DOHH2 (cell line): Measurements from ENCODE around the gene ZNF236.
A peak's percentile ranks its signal among the peaks of the same experiment; 100 is the strongest.

Experiments used
- H3F3A ChIP-seq: fragments of 200-600 bp; sonication (generic), shearing (Covaris generic); 2 replicates; pipeline ENCODE4 v1.6.0; 2016; ENCODE audit warnings: antibody characterized with exemption, mild to moderate bottlenecking; ENCODE audit not compliant: control insufficient read depth, insufficient read depth
- H3K27ac ChIP-seq: fragments of 200-600 bp; sonication (generic); 2 replicates; pipeline ENCODE4 v1.5.1; 2014; ENCODE audit warnings: low read depth, mild to moderate bottlenecking, low read length, moderate library complexity
- H3K27me3 ChIP-seq: fragments of 200-600 bp; sonication (generic); 2 replicates; pipeline ENCODE4 v1.6.1; 2014; ENCODE audit warnings: mild to moderate bottlenecking, low read length, mixed read lengths; ENCODE audit not compliant: control insufficient read depth
- H3K36me3 ChIP-seq: fragments of 200-600 bp; sonication (generic); 2 replicates; pipeline ENCODE4 v1.6.1; 2014; ENCODE audit warnings: mild to moderate bottlenecking, low read length, moderate library complexity, mixed read lengths; ENCODE audit not compliant: control insufficient read depth
- H3K4me1 ChIP-seq: fragments of 200-600 bp; sonication (generic); 2 replicates; pipeline ENCODE4 v1.6.1; 2014; ENCODE audit warnings: mild to moderate bottlenecking, low read length, mixed read lengths; ENCODE audit not compliant: control insufficient read depth
- H3K4me2 ChIP-seq: fragments of 200-600 bp; sonication (generic); 2 replicates; pipeline ENCODE4 v1.6.0; 2014; ENCODE audit warnings: mild to moderate bottlenecking, low read length, moderate library complexity
- H3K4me3 ChIP-seq: fragments of 200-600 bp; sonication (generic); 2 replicates; pipeline ENCODE4 v1.5.1; 2014; ENCODE audit warnings: mild to moderate bottlenecking, low read length, mixed read lengths
- H3K79me2 ChIP-seq: fragments of 200-600 bp; sonication (generic); 2 replicates; pipeline ENCODE4 v1.6.1; 2014; ENCODE audit warnings: mild to moderate bottlenecking, low read length, mixed read lengths; ENCODE audit not compliant: control insufficient read depth
- H3K9me2 ChIP-seq: fragments of 200-600 bp; sonication (generic); replicated peaks from 2 replicates; pipeline ENCODE4 v1.6.1; 2014; ENCODE audit warnings: mild to moderate bottlenecking, low read length, mixed read lengths; ENCODE audit not compliant: control insufficient read depth
- H3K9me3 ChIP-seq: fragments of 200-600 bp; sonication (generic); 2 replicates; pipeline ENCODE4 v1.6.1; 2014; ENCODE audit warnings: antibody characterized with exemption, low read length, mixed read lengths; ENCODE audit not compliant: control insufficient read depth, insufficient read depth
- H4K20me1 ChIP-seq: fragments of 200-600 bp; sonication (generic); 2 replicates; pipeline ENCODE4 v1.6.0; 2014; ENCODE audit warnings: low read depth, mild to moderate bottlenecking, antibody characterized with exemption, low read length, moderate library complexity; ENCODE audit not compliant: control insufficient read depth, insufficient read depth
- CTCF ChIP-seq: fragments of 200-600 bp; sonication (generic); IDR thresholded peaks from one replicate; pipeline ENCODE4 v1.5.1; 2014; ENCODE audit warnings: antibody characterized with exemption, mild to moderate bottlenecking, low read depth, low read length; ENCODE audit not compliant: poor library complexity, severe bottlenecking
- EZH2phosphoT487 ChIP-seq: fragments of 200-600 bp; sonication (generic); IDR thresholded peaks from 2 replicates; pipeline ENCODE4 v1.6.1; 2017; ENCODE audit warnings: borderline replicate concordance, mild to moderate bottlenecking, antibody characterized with exemption, low read length, moderate library complexity, mixed read lengths

ZNF236 gene

GRCh38 chr18:76991021-76991688 lies 168.8 kb downstream of the ZNF236 start:
- no peaks in the 10 kb centered on the region for H4K20me1 ChIP-seq
- no peaks in the 10 kb centered on the region for H3K79me2 ChIP-seq
- H3K9me2 ChIP-seq = no peaks in the 10 kb centered on the region
- H3K27me3 ChIP-seq = no peaks in the 10 kb centered on the region
- no peaks in the 10 kb centered on the region for H3K36me3 ChIP-seq
- H3K4me2 ChIP-seq = peak overlapping the region; percentile 26
- no peaks in the 10 kb centered on the region for H3F3A ChIP-seq
- TF ChIP-seq CTCF = no peak
- no peak for TF ChIP-seq EZH2phosphoT487
- no peaks in the 10 kb centered on the region for H3K9me3 ChIP-seq
- no peak overlapping the region for H3K27ac ChIP-seq
- H3K4me3 ChIP-seq = no peak overlapping the region
- H3K4me1 ChIP-seq = peaks cover 14% of the 10 kb centered on the region

DNA sequence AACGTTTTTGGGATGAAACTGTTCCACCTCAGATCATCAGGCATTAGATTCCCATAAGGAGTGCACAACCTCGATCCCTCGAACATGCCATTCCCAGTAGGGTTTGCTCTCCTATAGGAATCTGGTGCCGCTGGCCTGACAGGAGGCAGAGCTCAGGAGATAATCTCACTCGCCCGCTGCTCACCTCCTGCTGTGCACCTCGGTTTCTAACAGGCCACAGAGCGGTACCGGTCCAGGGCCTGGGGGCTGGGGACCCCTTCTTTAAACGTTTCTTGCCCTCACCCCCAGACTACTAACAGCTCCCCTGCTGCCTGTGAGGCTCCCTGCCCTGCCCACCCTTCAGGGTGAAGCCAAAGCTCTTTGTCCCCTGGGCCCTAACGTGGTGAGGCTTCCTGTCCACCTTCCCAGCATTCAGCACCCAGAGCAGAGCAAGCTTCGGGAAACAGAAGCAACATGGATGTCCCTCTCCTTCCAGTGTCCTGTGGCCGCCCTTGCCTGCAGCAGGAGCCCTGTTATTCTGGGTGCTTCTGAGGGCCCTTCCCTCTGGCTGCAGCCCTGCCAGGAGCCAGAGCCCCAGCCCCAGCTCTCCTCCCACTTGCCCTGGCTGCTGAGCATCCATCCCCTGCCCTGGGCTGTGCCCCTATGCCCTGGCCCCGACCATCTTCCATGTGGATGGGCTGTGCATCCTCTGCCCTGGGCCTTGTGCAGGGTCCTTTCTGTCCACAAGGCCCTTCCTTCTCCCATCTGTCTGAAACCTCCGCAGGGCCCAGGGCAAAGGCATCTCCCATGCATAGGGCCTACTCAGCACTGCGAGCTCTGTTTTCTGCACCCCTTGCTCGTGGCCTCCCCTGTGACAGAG lies 170.1 kb downstream of the ZNF236 start:
- Histone ChIP-seq H3F3A (no peaks in the 10 kb centered on the region), H3K4me3 (no peak overlapping the region), H3K4me2 (no peak overlapping the region), H3K4me1 (peaks cover 14% of the 10 kb centered on the region), H3K27ac (no peak overlapping the region), H4K20me1 (no peaks in the 10 kb centered on the region), H3K79me2 (no peaks in the 10 kb centered on the region), H3K9me2 (no peaks in the 10 kb centered on the region), H3K27me3 (no peaks in the 10 kb centered on the region), H3K9me3 (no peaks in the 10 kb centered on the region), H3K36me3 (no peaks in the 10 kb centered on the region)
- TF ChIP-seq EZH2phosphoT487 (no peak), CTCF (no peak)

- H3K79me2 ChIP-seq = no peaks in the 10 kb centered on the region
- TF ChIP-seq CTCF = no peak
- TF ChIP-seq EZH2phosphoT487 = no peak
- no peak overlapping the region for H3K4me2 ChIP-seq
- H4K20me1 ChIP-seq = no peaks in the 10 kb centered on the region
- H3K4me3 ChIP-seq = no peak overlapping the region
- H3K36me3 ChIP-seq = no peaks in the 10 kb centered on the region
- no peaks in the 10 kb centered on the region for H3K9me3 ChIP-seq
- H3K9me2 ChIP-seq = no peaks in the 10 kb centered on the region
- H3F3A ChIP-seq = no peaks in the 10 kb centered on the region
- H3K4me1 ChIP-seq = peaks cover 14% of the 10 kb centered on the region
- no peak overlapping the region for H3K27ac ChIP-seq
- no peaks in the 10 kb centered on the region for H3K27me3 ChIP-seq
These were observed 170.7 kb downstream of the ZNF236 start for GRCh38 chr18:76993085-76993382.
